H1 (cell line): ENCODE measurements around the gene BSCL2. TPM values are rescaled to one million over a fixed set of nuclear protein-coding genes. Genes with fewer than 3 reads are reported as not detected.

Experiments used
- CTCF ChIA-PET: fragments of 300-600 bp; sonication (Branson Sonifier 250); formaldehyde crosslinking; loops from one replicate; lab custom pipeline; 2021; ENCODE audit not compliant: partially characterized antibody; lab: Charles Lee
- POLR2A ChIA-PET: fragments of 300-600 bp; sonication (Branson Sonifier 250); formaldehyde crosslinking; loops from one replicate; lab custom pipeline; 2021; ENCODE audit warnings: inconsistent platforms; ENCODE audit not compliant: partially characterized antibody; lab: Charles Lee
- DNase-seq, 2 experiments: peaks; one replicate each; pipeline versions ENCODE4 v3.0.0 to v3.0.0-alpha.2; 2010 to 2022; ENCODE audit warnings: low spot score in 2 of 2, low read depth in 1 of 2, mixed read lengths in 1 of 2
- FAIRE-seq: peaks from 2 replicates; lab custom pipeline; 2011; peaks lifted over from hg19 to GRCh38; lab: Jason Lieb, UNC
- H2AFZ ChIP-seq: 2 replicates; pipeline ENCODE4 v1.8.1; 2012; ENCODE audit warnings: low read length, inconsistent platforms
- H2AK5ac ChIP-seq: 2 replicates; pipeline ENCODE4 v1.6.1; 2013; ENCODE audit warnings: low read depth, low read length
- H2BK120ac ChIP-seq: replicated peaks from 2 replicates; pipeline ENCODE3; 2013; ENCODE audit warnings: low read depth, low read length, inconsistent platforms
- H2BK12ac ChIP-seq: 2 replicates; pipeline ENCODE4 v1.6.1; 2013; ENCODE audit warnings: low read depth, low read length
- H2BK15ac ChIP-seq: 2 replicates; pipeline ENCODE4 v1.6.1; 2013; ENCODE audit warnings: low read length
- H2BK20ac ChIP-seq: 2 replicates; pipeline ENCODE4 v1.6.1; 2013; ENCODE audit warnings: low read length
- H2BK5ac ChIP-seq: 2 replicates; pipeline ENCODE4 v1.6.1; 2013; ENCODE audit warnings: low read depth, low read length
- H3K14ac ChIP-seq: 2 replicates; pipeline ENCODE4 v1.6.1; 2013; ENCODE audit warnings: inconsistent platforms; ENCODE audit not compliant: insufficient read length
- H3K18ac ChIP-seq: 2 replicates; pipeline ENCODE4 v1.6.1; 2013; ENCODE audit warnings: low read length; ENCODE audit errors: extremely low read depth
- H3K23ac ChIP-seq: 2 replicates; pipeline ENCODE4 v1.6.1; 2013; ENCODE audit warnings: inconsistent platforms; ENCODE audit not compliant: insufficient read length
- H3K23me2 ChIP-seq: 2 replicates; pipeline ENCODE4 v1.6.1; 2013; ENCODE audit warnings: low read depth, low read length
- H3K27ac ChIP-seq: 2 replicates; pipeline ENCODE4 v1.6.1; 2011; ENCODE audit warnings: low read depth, low read length, inconsistent platforms
- H3K27me3 ChIP-seq, 4 experiments: replicated peaks in 1 of 4; 1 replicate in 1 of 4; 2 replicates in 3 of 4; pipeline versions ENCODE4 v1.6.1 to v1.8.1; 2011 to 2013; ENCODE audit warnings: low read length in 3 of 4, mild to moderate bottlenecking in 3 of 4, inconsistent platforms in 2 of 4, mixed read lengths in 2 of 4, moderate library complexity in 1 of 4; ENCODE audit not compliant: control insufficient read depth in 3 of 4, insufficient read depth in 3 of 4; ENCODE audit errors: extremely low read depth in 1 of 4
- H3K36me3 ChIP-seq, 4 experiments: 2 replicates each; pipeline versions ENCODE4 v1.6.1 to v1.8.1; 2011 to 2013; ENCODE audit warnings: mild to moderate bottlenecking in 4 of 4, low read length in 3 of 4, moderate library complexity in 2 of 4, control low read depth in 1 of 4, inconsistent platforms in 1 of 4; ENCODE audit not compliant: insufficient read depth in 4 of 4, control insufficient read depth in 2 of 4
- H3K4ac ChIP-seq: replicated peaks from 2 replicates; pipeline ENCODE3; 2013; ENCODE audit warnings: low read length, low read depth, mixed read lengths, inconsistent platforms; ENCODE audit not compliant: insufficient read length
- H3K4me1 ChIP-seq, 4 experiments: replicated peaks in 1 of 4; 1 replicate in 1 of 4; 2 replicates in 3 of 4; pipeline versions ENCODE4 v1.6.1 to v1.8.1; 2011 to 2013; ENCODE audit warnings: low read length in 3 of 4, inconsistent platforms in 2 of 4, mixed read lengths in 1 of 4; ENCODE audit not compliant: insufficient read depth in 4 of 4, control insufficient read depth in 3 of 4
- H3K4me2 ChIP-seq, 2 experiments: 2 replicates each; pipeline versions ENCODE4 v1.6.1 to v1.8.1; 2011 to 2013; ENCODE audit warnings: low read depth in 2 of 2, low read length in 2 of 2, control low read depth in 1 of 2, inconsistent platforms in 1 of 2, mild to moderate bottlenecking in 1 of 2; ENCODE audit not compliant: insufficient read depth in 1 of 2
- H3K4me3 ChIP-seq, 4 experiments: fragments of 200-600, 300-600 bp in 1 of 4; sonication (generic), shearing (Covaris generic), sonication (Bioruptor Twin) in 1 of 4; 2 replicates each; pipeline versions ENCODE4 v1.5.1 to v1.8.1; 2011 to 2016; ENCODE audit warnings: low read length in 4 of 4, low read depth in 3 of 4, control low read depth in 2 of 4, inconsistent platforms in 2 of 4, mild to moderate bottlenecking in 2 of 4, mixed read lengths in 1 of 4, moderate library complexity in 1 of 4; ENCODE audit not compliant: insufficient read depth in 2 of 4; ENCODE audit errors: extremely low read depth in 1 of 4
- H3K56ac ChIP-seq: replicated peaks from 2 replicates; pipeline ENCODE3; 2013; ENCODE audit warnings: low read depth, mild to moderate bottlenecking, mixed read lengths, low read length, inconsistent platforms; ENCODE audit not compliant: insufficient read length
- H3K79me1 ChIP-seq: 2 replicates; pipeline ENCODE4 v1.6.1; 2013; ENCODE audit warnings: low read depth, low read length, control low read depth
- H3K79me2 ChIP-seq, 2 experiments: 2 replicates each; pipeline versions ENCODE4 v1.6.1 to v1.8.1; 2012 to 2013; ENCODE audit warnings: low read length in 2 of 2, mild to moderate bottlenecking in 2 of 2, inconsistent platforms in 1 of 2; ENCODE audit not compliant: insufficient read depth in 2 of 2, control insufficient read depth in 1 of 2
- H3K9ac ChIP-seq, 4 experiments: replicated peaks in 1 of 4; 1 replicate in 1 of 4; 2 replicates in 3 of 4; pipeline versions ENCODE4 v1.6.1 to v1.8.1; 2011 to 2013; ENCODE audit warnings: low read depth in 3 of 4, low read length in 3 of 4, control low read depth in 2 of 4, mild to moderate bottlenecking in 2 of 4, moderate library complexity in 2 of 4, inconsistent platforms in 1 of 4; ENCODE audit errors: extremely low read depth in 1 of 4
- H3K9me3 ChIP-seq, 2 experiments: 2 replicates each; pipeline versions ENCODE4 v1.6.1 to v1.8.1; 2012 to 2013; ENCODE audit warnings: mild to moderate bottlenecking in 2 of 2, moderate library complexity in 2 of 2, control low read depth in 1 of 2, inconsistent platforms in 1 of 2, low read depth in 1 of 2, low read length in 1 of 2, mixed read lengths in 1 of 2; ENCODE audit not compliant: insufficient read depth in 2 of 2
- H4K20me1 ChIP-seq, 2 experiments: replicated peaks in 1 of 2; 2 replicates each; pipeline versions ENCODE3 to v1.8.1; 2011 to 2013; ENCODE audit warnings: inconsistent platforms in 2 of 2, low read length in 2 of 2, mild to moderate bottlenecking in 1 of 2; ENCODE audit not compliant: insufficient read depth in 2 of 2, control insufficient read depth in 1 of 2
- H4K5ac ChIP-seq: 2 replicates; pipeline ENCODE4 v1.6.1; 2013; ENCODE audit warnings: low read length, low read depth, mixed read lengths, inconsistent platforms; ENCODE audit not compliant: insufficient read length
- H4K8ac ChIP-seq: 2 replicates; pipeline ENCODE4 v1.8.0; 2013; ENCODE audit warnings: mild to moderate bottlenecking, moderate library complexity, low read length, inconsistent platforms; ENCODE audit not compliant: insufficient read depth; ENCODE audit errors: extremely low read depth
- H4K91ac ChIP-seq: replicated peaks from 2 replicates; pipeline ENCODE3; 2013; ENCODE audit warnings: low read length, mixed read lengths, inconsistent platforms; ENCODE audit not compliant: insufficient read length
- CTCF ChIP-seq, 3 experiments: IDR thresholded peaks; 1 replicate in 2 of 3; 2 replicates in 1 of 3; pipeline versions ENCODE4 v1.5.1 to v1.6.1; 2011; ENCODE audit warnings: low read length in 3 of 3, mild to moderate bottlenecking in 3 of 3, inconsistent platforms in 2 of 3, low read depth in 1 of 3, moderate library complexity in 1 of 3; ENCODE audit not compliant: insufficient read depth in 1 of 3; ENCODE audit errors: control extremely low read depth in 1 of 3
- POU5F1 ChIP-seq: IDR thresholded peaks from 2 replicates; pipeline ENCODE4 v1.6.1; 2011; ENCODE audit warnings: low read depth, mild to moderate bottlenecking, low read length, moderate library complexity
- SUZ12 ChIP-seq: fragments of 200-600 bp; sonication (generic); IDR thresholded peaks from 2 replicates; pipeline ENCODE4 v1.6.1; 2012; ENCODE audit warnings: mild to moderate bottlenecking, inconsistent platforms, low read length, moderate library complexity, mixed read lengths
- WGBS, 2 experiments: shearing (Covaris generic) in 1 of 2; methylation state at CpG; one replicate each; pipeline versions ENCODE4 v1.1.6 to v1.1.7; 2013 to 2015; ENCODE audit warnings: low lambda C conversion rate in 2 of 2, mixed read lengths in 2 of 2, inconsistent platforms in 1 of 2, low coverage in 1 of 2, missing lambda C conversion rate in 1 of 2; ENCODE audit not compliant: insufficient replicate concordance in 2 of 2, insufficient coverage in 1 of 2, insufficient read length in 1 of 2; ENCODE audit errors: extremely low coverage in 1 of 2, missing lambda C conversion rate in 1 of 2; 5-methylcytosine and 5-hydroxymethylcytosine counted together
- polyA plus RNA-seq, 7 experiments: library from polyadenylated mRNA; depleted of rRNA in 3 of 7; stranded (reverse) in 5 of 7; unstranded in 2 of 7; fragments of >200 nt in 5 of 7; fragments of 200-250 nt in 2 of 7; gene quantifications; 1 replicate in 5 of 7; 2 replicates in 1 of 7; 4 replicates in 1 of 7; pipeline versions ENCODE4 v1.2.1 to v1.2.3, GENCODE V29; 2011 to 2013; ENCODE audit warnings: missing spikeins in 2 of 7, mixed read lengths in 2 of 7
- total RNA-seq: library from RNA; stranded (reverse); fragmentation: NEBNext Ultra II Directional; extraction: Animal tissue kit (Norgen Biotek cat#: 25700); gene quantifications from 2 replicates; pipeline ENCODE4 v1.2.1, GENCODE V29; 2021

BSCL2 gene
- total and polyA plus RNA-seq, 2 of the 8 experiments (the other 6 are each of a cell fraction or from before 2014, with no cell fraction given): 59.5 to 264 TPM

DNA sequence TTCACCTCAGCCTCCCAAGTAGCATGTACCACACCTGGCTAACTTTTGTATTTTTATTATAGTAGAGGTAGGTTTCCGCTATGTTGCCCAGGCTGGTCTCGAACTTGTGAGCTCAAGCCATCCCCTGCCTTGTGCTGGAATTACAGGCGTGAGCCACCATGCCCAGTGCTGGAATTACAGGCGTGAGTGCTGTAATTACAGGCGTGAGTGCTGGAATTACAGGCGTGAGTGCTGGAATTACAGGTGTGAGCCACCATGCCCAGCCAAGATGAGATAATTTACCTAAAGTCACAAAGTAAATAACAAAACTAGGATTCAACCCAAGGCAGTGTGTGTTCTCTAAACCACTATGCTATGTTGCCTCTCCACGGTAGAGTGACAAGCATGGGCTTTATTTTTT, 24.7 kb downstream of the BSCL2 start:
- H3K14ac ChIP-seq: no peak overlapping the region
- peaks cover 0 to 12% of the 10 kb centered on the region in 2 experiments; a peak in 2 of 4 replicates for H3K79me2 ChIP-seq
- no peak overlapping the region for H4K8ac ChIP-seq
- H3K4me2 ChIP-seq: no peak overlapping the region
- H3K79me1 ChIP-seq: peaks cover 2% of the 10 kb centered on the region; the same call in 1 of the 2 replicates
- no peak overlapping the region for H2BK15ac ChIP-seq
- TF ChIP-seq POU5F1 (no peak), SUZ12 (no peak), CTCF (IDR thresholded peaks at IDR 0.05; ENCODE audit: control extremely low read depth in 1 of 3, insufficient read depth in 1 of 3, low read depth in 1 of 3, low read length in 3 of 3) (no peak)
- TF ChIP-seq, all 59 proteins: peak for 0
- peaks cover 3% of the 10 kb centered on the region; the same call in 1 of the 2 replicates for H3K23me2 ChIP-seq
- H4K20me1 ChIP-seq: peaks cover 0 to 1% of the 10 kb centered on the region in 2 experiments
- H2BK20ac ChIP-seq: no peak overlapping the region
- no peaks in the 10 kb centered on the region for H3K27me3 ChIP-seq
- H2AFZ ChIP-seq: no peak overlapping the region
- H3K4ac ChIP-seq: no peak overlapping the region
- DNase-seq (no peak), FAIRE-seq (no peak)
- no peak overlapping the region for H2BK5ac ChIP-seq
- peaks cover 0 to 8% (median 4%) of the 10 kb centered on the region in 4 experiments; a peak in 3 of 7 replicates for H3K4me1 ChIP-seq
- peaks cover 0 to 3% (median under 1%) of the 10 kb centered on the region in 4 experiments; a peak in 2 of 8 replicates for H3K36me3 ChIP-seq
- no peaks in the 10 kb centered on the region for H3K9me3 ChIP-seq
- H3K4me3 ChIP-seq: no peak overlapping the region
- 86% methylated on average over 7 of the region's 7 CpGs; no CpG with 5 or more reads in 1 of the 2 experiments for WGBS, 2 experiments
- H4K5ac ChIP-seq: no peak overlapping the region
- H2AK5ac ChIP-seq: no peak overlapping the region
- H3K56ac ChIP-seq: no peak overlapping the region
- H3K18ac ChIP-seq: no peak overlapping the region
- no peak overlapping the region for H4K91ac ChIP-seq
- H2BK120ac ChIP-seq: no peak overlapping the region
- H3K9ac ChIP-seq: no peak overlapping the region
- H3K23ac ChIP-seq: no peak overlapping the region
- no peak overlapping the region for H2BK12ac ChIP-seq
- no peak overlapping the region for H3K27ac ChIP-seq
- POLR2A ChIA-PET: interaction anchor here (50.4 to 61.4 kb wide), 2 partner anchors 9 to 22 kb away, joined by 2041 read pairs; partner anchors contain the start of genes BSCL2, C11orf98, CSKMT and GANAB
- CTCF ChIA-PET: interaction anchor here (1.6 to 8.2 kb wide), 3 partner anchors 11 to 91 kb away, joined by 6 to 114 read pairs (median 21); partner anchors contain the start of genes BSCL2, GNG3, LRRN4CL and TUT1
